Hepatocyte (in vitro differentiated cells): ENCODE data around the gene CA12.

ENCODE experiments used
- EZH2phosphoT487 ChIP-seq: fragments of 200-600 bp; sonication (generic); IDR thresholded peaks from one replicate; pipeline ENCODE4 v1.6.1; 2018; ENCODE audit warnings: antibody characterized with exemption, mild to moderate bottlenecking, low read depth, moderate library complexity; ENCODE audit not compliant: unreplicated experiment, severe bottlenecking
- TF ChIP-seq, protein P1 (sequence below): fragments of 200-600 bp; sonication (generic); IDR thresholded peaks from 2 replicates; pipeline ENCODE4 v1.5.1; 2016; ENCODE audit warnings: antibody characterized with exemption, mild to moderate bottlenecking; ENCODE audit not compliant: poor library complexity

DNA sequence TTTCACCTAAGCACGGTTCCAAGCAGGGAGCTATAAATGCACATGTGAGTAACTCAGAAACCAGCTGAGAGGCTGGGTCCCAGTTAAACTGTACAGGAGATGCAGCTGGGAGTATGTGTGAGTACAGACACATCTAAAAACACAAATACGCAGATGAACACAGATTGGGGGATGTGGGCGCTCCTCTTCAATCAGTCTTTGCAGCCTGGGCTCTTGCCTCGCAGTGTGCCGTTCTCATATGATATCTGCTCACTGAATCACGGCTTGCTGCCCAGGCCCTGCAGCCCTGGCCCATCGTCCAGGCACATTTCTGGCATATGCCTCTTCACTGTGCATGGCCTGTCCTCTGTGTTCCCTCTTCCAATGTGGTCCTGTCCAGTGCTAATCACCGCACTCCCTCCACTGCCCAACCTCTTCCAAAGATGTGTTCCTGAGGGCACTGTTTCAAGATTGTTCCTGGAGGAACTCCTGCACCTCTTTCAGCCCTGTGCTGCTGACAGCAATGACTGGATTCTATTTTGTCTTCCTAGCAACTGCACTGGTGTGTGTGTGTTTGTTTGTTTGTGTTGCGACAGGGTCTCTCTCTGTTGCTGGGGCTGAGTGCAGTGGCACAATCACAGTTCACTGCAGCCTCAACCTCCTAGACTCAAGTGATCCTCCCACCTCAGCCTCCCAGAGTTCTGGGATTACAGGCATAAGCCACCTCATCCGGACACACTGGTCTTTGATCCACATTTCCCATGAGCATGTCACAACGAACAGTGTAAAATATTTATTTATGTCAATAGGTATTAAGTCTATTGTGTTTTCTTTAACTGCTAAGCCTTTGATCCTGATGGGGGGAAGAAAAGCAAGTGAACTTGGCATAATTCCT lies 17.0 kb downstream of the CA12 start:
- TF ChIP-seq EZH2phosphoT487, result no peak
- TF ChIP-seq, protein P1, sequence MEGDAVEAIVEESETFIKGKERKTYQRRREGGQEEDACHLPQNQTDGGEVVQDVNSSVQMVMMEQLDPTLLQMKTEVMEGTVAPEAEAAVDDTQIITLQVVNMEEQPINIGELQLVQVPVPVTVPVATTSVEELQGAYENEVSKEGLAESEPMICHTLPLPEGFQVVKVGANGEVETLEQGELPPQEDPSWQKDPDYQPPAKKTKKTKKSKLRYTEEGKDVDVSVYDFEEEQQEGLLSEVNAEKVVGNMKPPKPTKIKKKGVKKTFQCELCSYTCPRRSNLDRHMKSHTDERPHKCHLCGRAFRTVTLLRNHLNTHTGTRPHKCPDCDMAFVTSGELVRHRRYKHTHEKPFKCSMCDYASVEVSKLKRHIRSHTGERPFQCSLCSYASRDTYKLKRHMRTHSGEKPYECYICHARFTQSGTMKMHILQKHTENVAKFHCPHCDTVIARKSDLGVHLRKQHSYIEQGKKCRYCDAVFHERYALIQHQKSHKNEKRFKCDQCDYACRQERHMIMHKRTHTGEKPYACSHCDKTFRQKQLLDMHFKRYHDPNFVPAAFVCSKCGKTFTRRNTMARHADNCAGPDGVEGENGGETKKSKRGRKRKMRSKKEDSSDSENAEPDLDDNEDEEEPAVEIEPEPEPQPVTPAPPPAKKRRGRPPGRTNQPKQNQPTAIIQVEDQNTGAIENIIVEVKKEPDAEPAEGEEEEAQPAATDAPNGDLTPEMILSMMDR, result no peak
